HepG2 (cell line): ENCODE data around the gene SYNGR2. TPM values are rescaled to one million over a fixed set of nuclear protein-coding genes. Genes with fewer than 3 reads are reported as not detected.

Source experiments
- CBX1 ChIP-seq: IDR thresholded peaks from one replicate; pipeline ENCODE4 v1.6.1; 2016; ENCODE audit warnings: antibody characterized with exemption, low read depth
- CHD2 ChIP-seq: IDR thresholded peaks from 2 replicates; pipeline ENCODE4 v1.6.1; 2011; ENCODE audit warnings: low read depth, low read length, improper control_type of control experiment
- HNRNPK ChIP-seq: fragments of 200-400 bp; formaldehyde crosslinking; IDR thresholded peaks from 2 replicates; pipeline ENCODE4 v1.6.1; 2018; ENCODE audit warnings: low read length, low read depth, moderate library complexity, mild to moderate bottlenecking; ENCODE audit not compliant: poor library complexity, severe bottlenecking
- MIER3 ChIP-seq: IDR thresholded peaks from 2 replicates; pipeline ENCODE4 v1.6.1; 2016; ENCODE audit warnings: missing compliant biosample characterization, borderline replicate concordance
- MTA3 ChIP-seq: sonication (generic); formaldehyde crosslinking; IDR thresholded peaks from 2 replicates; pipeline ENCODE4 v1.4.0; 2020; ENCODE audit warnings: missing genetic modification reagents
- MTF1 ChIP-seq: sonication (generic); formaldehyde crosslinking; IDR thresholded peaks from 2 replicates; pipeline ENCODE4 v1.5.0; 2020; ENCODE audit warnings: missing genetic modification reagents
- MXI1 ChIP-seq: IDR thresholded peaks from 3 replicates; pipeline ENCODE4 v1.6.1; 2012; ENCODE audit warnings: low read depth, low read length, inconsistent platforms, borderline replicate concordance
- NRL ChIP-seq: sonication (generic); formaldehyde crosslinking; IDR thresholded peaks from 2 replicates; pipeline ENCODE4 v1.5.0; 2020; ENCODE audit warnings: missing genetic modification reagents, mild to moderate bottlenecking, moderate library complexity, borderline replicate concordance
- PAWR ChIP-seq: sonication (generic); formaldehyde crosslinking; IDR thresholded peaks from 2 replicates; pipeline ENCODE4 v1.4.0; 2020; ENCODE audit warnings: missing genetic modification reagents, mild to moderate bottlenecking, borderline replicate concordance
- PHF8 ChIP-seq: sonication (generic); formaldehyde crosslinking; IDR thresholded peaks from 2 replicates; pipeline ENCODE4 v1.5.0; 2020; ENCODE audit warnings: missing genetic modification reagents
- SETDB1 ChIP-seq: sonication (generic); formaldehyde crosslinking; IDR thresholded peaks from 2 replicates; pipeline ENCODE4 v1.5.1; 2020; ENCODE audit warnings: missing genetic modification reagents, mild to moderate bottlenecking, borderline replicate concordance
- SMAD1 ChIP-seq: sonication (generic); formaldehyde crosslinking; IDR thresholded peaks from 2 replicates; pipeline ENCODE4 v1.4.0; 2020; ENCODE audit warnings: missing genetic modification reagents, low read depth, mild to moderate bottlenecking, borderline replicate concordance
- SOX6 ChIP-seq, 2 experiments: fragments of 450-650 bp in 1 of 2; sonication (generic) in 1 of 2; formaldehyde crosslinking in 1 of 2; IDR thresholded peaks; 2 replicates each; pipeline versions ENCODE4 v1.4.0 to v1.6.1; 2017 to 2020; ENCODE audit warnings: antibody characterized with exemption in 1 of 2, mild to moderate bottlenecking in 1 of 2, missing genetic modification reagents in 1 of 2
- SP1 ChIP-seq, 2 experiments: fragments of 450-650 bp in 1 of 2; sonication (generic) in 1 of 2; formaldehyde crosslinking in 1 of 2; IDR thresholded peaks; 2 replicates each; pipeline versions ENCODE4 v1.4.0 to v1.6.1; 2016 to 2020; ENCODE audit warnings: missing genetic modification reagents in 1 of 2
- TGIF2 ChIP-seq: IDR thresholded peaks from 2 replicates; pipeline ENCODE4 v1.6.1; 2016; ENCODE audit warnings: control low read depth, missing compliant biosample characterization
- U2AF1 ChIP-seq: fragments of 200-400 bp; formaldehyde crosslinking; optimal IDR thresholded peaks from 2 replicates; pipeline ENCODE3; 2017; ENCODE audit warnings: mild to moderate bottlenecking, low read depth, low read length
- ZBTB14 ChIP-seq: sonication (generic); formaldehyde crosslinking; IDR thresholded peaks from 2 replicates; pipeline ENCODE4 v1.4.0; 2020; ENCODE audit warnings: missing genetic modification reagents
- ZFP1 ChIP-seq: IDR thresholded peaks from 2 replicates; pipeline ENCODE4 v1.6.1; 2016
- ZNF160 ChIP-seq: sonication (generic); formaldehyde crosslinking; IDR thresholded peaks from 2 replicates; pipeline ENCODE4 v1.8.0; 2022; ENCODE audit warnings: mild to moderate bottlenecking, inconsistent platforms, missing genetic modification reagents
- ZNF18 ChIP-seq: sonication (generic); formaldehyde crosslinking; IDR thresholded peaks from 2 replicates; pipeline ENCODE4 v1.8.0; 2022; ENCODE audit warnings: mild to moderate bottlenecking, missing genetic modification reagents; ENCODE audit not compliant: insufficient replicate concordance
- ZNF431 ChIP-seq: sonication (generic); formaldehyde crosslinking; IDR thresholded peaks from 2 replicates; pipeline ENCODE4 v1.9.0; 2022; ENCODE audit warnings: missing genetic modification reagents, low read depth, mild to moderate bottlenecking, borderline replicate concordance
- ZNF572 ChIP-seq: sonication (generic); formaldehyde crosslinking; IDR thresholded peaks from 2 replicates; pipeline ENCODE4 v1.5.1; 2020; ENCODE audit warnings: mild to moderate bottlenecking, missing genetic modification reagents
- ZNF850 ChIP-seq: sonication (generic); formaldehyde crosslinking; conservative IDR thresholded peaks from 2 replicates; pipeline ENCODE4 v1.9.0; 2021; ENCODE audit warnings: mild to moderate bottlenecking, missing genetic modification reagents
- polyA plus RNA-seq, 8 experiments: library from polyadenylated mRNA; depleted of rRNA in 3 of 8; stranded (reverse) in 7 of 8; unstranded in 1 of 8; fragments of >200 nt; fragmentation: Illumina TruSeq in 4 of 8; extraction: Trizol in 4 of 8; gene quantifications; 2 replicates each; pipeline versions ENCODE4 v1.2.1 to v1.2.3, GENCODE V29; 2011 to 2016; ENCODE audit warnings: low read depth in 4 of 8, missing spikeins in 1 of 8, mixed read lengths in 1 of 8; ENCODE audit not compliant: insufficient read depth in 1 of 8
- total RNA-seq, 5 experiments: library from RNA; depleted of rRNA; stranded (reverse); fragments of >200 nt; fragmentation: Illumina TruSeq; extraction: Trizol; gene quantifications; 2 replicates each; pipeline ENCODE4 v1.2.3, GENCODE V29; 2016; ENCODE audit warnings: low read depth in 1 of 5
- TF ChIP-seq, protein P1 (sequence below): sonication (generic); formaldehyde crosslinking; IDR thresholded peaks from 2 replicates; pipeline ENCODE4 v1.8.0; 2022; ENCODE audit warnings: mild to moderate bottlenecking, missing genetic modification reagents, moderate library complexity
- TF ChIP-seq, protein P2 (sequence below): conservative IDR thresholded peaks from 2 replicates; pipeline ENCODE4 v1.6.1; 2018; ENCODE audit warnings: missing genetic modification reagents

The SYNGR2 gene
- total and polyA plus RNA-seq, 2 of the 13 experiments (the other 11 are each of a cell fraction or from before 2014, with no cell fraction given): 46.7 to 170 TPM

GRCh38 chr17:78168242-78168902, at the start of gene SYNGR2 (continued):
- TF ChIP-seq ZNF18 (CRISPR knock-in tag) (no peak), CBX1 (no peak), SP1 (IDR thresholded peaks at IDR 0.05) (no peak), SP1 (CRISPR knock-in tag; IDR thresholded peaks at IDR 0.05) (peak; percentile 95), HNRNPK (peak; percentile 7), U2AF1 (no peak), CHD2 (peak; percentile 93), TGIF2 (CRISPR knock-in tag) (no peak), MXI1 (peak; percentile 87; the same call in 2 of the 3 replicates), ZNF572 (CRISPR knock-in tag) (no peak), ZFP1 (CRISPR knock-in tag) (no peak), ZNF431 (CRISPR knock-in tag) (peak; percentile 78), SOX6 (IDR thresholded peaks at IDR 0.05) (no peak), SOX6 (CRISPR knock-in tag; IDR thresholded peaks at IDR 0.05) (0 out of 2 replicates have a peak, but pooled peaks have one; percentile 20), ZBTB14 (CRISPR knock-in tag) (peak; percentile 92), MIER3 (no peak; the same call in 1 of the 2 replicates), MTF1 (CRISPR knock-in tag) (no peak), PHF8 (peak; percentile 78), PAWR (no peak), SMAD1 (CRISPR knock-in tag) (peak; percentile 71; the same call in 1 of the 2 replicates), MTA3 (no peak), NRL (CRISPR knock-in tag) (0 out of 2 replicates have a peak, but pooled peaks have one; percentile 23), ZNF160 (CRISPR knock-in tag) (no peak), SETDB1 (no peak), ZNF850 (CRISPR knock-in tag) (no peak)
- TF ChIP-seq, protein P1, sequence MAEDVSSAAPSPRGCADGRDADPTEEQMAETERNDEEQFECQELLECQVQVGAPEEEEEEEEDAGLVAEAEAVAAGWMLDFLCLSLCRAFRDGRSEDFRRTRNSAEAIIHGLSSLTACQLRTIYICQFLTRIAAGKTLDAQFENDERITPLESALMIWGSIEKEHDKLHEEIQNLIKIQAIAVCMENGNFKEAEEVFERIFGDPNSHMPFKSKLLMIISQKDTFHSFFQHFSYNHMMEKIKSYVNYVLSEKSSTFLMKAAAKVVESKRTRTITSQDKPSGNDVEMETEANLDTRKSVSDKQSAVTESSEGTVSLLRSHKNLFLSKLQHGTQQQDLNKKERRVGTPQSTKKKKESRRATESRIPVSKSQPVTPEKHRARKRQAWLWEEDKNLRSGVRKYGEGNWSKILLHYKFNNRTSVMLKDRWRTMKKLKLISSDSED (CRISPR knock-in tag): peak; percentile 73; the same call in 1 of the 2 replicates
- TF ChIP-seq, protein P2, sequence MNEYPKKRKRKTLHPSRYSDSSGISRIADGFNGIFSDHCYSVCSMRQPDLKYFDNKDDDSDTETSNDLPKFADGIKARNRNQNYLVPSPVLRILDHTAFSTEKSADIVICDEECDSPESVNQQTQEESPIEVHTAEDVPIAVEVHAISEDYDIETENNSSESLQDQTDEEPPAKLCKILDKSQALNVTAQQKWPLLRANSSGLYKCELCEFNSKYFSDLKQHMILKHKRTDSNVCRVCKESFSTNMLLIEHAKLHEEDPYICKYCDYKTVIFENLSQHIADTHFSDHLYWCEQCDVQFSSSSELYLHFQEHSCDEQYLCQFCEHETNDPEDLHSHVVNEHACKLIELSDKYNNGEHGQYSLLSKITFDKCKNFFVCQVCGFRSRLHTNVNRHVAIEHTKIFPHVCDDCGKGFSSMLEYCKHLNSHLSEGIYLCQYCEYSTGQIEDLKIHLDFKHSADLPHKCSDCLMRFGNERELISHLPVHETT (CRISPR knock-in tag): peak; percentile 75; the same call in 1 of the 2 replicates
